GM21390 (cell line): ENCODE data around the gene SLC9A9.

Experiments
- ATAC-seq: cut with Tn5 transposase; IDR thresholded peaks from one replicate; pipeline ENCODE4 v1.9.1; 2021; ENCODE audit not compliant: unreplicated experiment

SLC9A9 gene

GRCh38 chr3:143764840-143765239 is 83.4 kb downstream of the SLC9A9 start:
- ATAC-seq, result no peak

GRCh38 chr3:143763564-143764162 is 84.6 kb downstream of the SLC9A9 start:
- ATAC-seq, result no peak

- no peak for ATAC-seq
These were observed 90.6 kb downstream of the SLC9A9 start for GRCh38 chr3:143757691-143758090.

GRCh38 chr3:143755978-143756377 is 92.3 kb downstream of the SLC9A9 start:
- ATAC-seq, result no peak

GRCh38 chr3:143754090-143754489 is 94.2 kb downstream of the SLC9A9 start:
- no peak for ATAC-seq

- no peak for ATAC-seq
These were observed 94.8 kb downstream of the SLC9A9 start for GRCh38 chr3:143753456-143753855.

- ATAC-seq, result no peak
These were observed 95.3 kb downstream of the SLC9A9 start for GRCh38 chr3:143753006-143753405.

GRCh38 chr3:143751643-143752178 is 96.6 kb downstream of the SLC9A9 start:
- peak; percentile 86 for ATAC-seq

GRCh38 chr3:143750841-143751240 is 97.4 kb downstream of the SLC9A9 start:
- no peak for ATAC-seq

- no peak for ATAC-seq
These were observed 98.3 kb downstream of the SLC9A9 start for GRCh38 chr3:143749926-143750325.

- no peak for ATAC-seq
These were observed 111.2 kb downstream of the SLC9A9 start for GRCh38 chr3:143737065-143737464.

GRCh38 chr3:143736205-143736997 is 111.9 kb downstream of the SLC9A9 start:
- ATAC-seq, result no peak

GRCh38 chr3:143731776-143732175 is 116.5 kb downstream of the SLC9A9 start:
- ATAC-seq, result no peak

- ATAC-seq, result no peak
These were observed 116.9 kb downstream of the SLC9A9 start for GRCh38 chr3:143731320-143731719.

- no peak for ATAC-seq
These were observed 120.9 kb downstream of the SLC9A9 start for GRCh38 chr3:143727391-143727790.

GRCh38 chr3:143726727-143727126 is 121.5 kb downstream of the SLC9A9 start:
- ATAC-seq, result no peak

- ATAC-seq, result no peak
These were observed 127.9 kb downstream of the SLC9A9 start for GRCh38 chr3:143720381-143720780.

GRCh38 chr3:143718463-143718862 is 129.8 kb downstream of the SLC9A9 start:
- ATAC-seq, result no peak

GRCh38 chr3:143716731-143717130 is 131.5 kb downstream of the SLC9A9 start:
- ATAC-seq, result no peak

GRCh38 chr3:143712522-143712921 is 135.7 kb downstream of the SLC9A9 start:
- no peak for ATAC-seq

- no peak for ATAC-seq
These were observed 140.4 kb downstream of the SLC9A9 start for GRCh38 chr3:143707848-143708247.

- ATAC-seq, result no peak
These were observed 147.8 kb downstream of the SLC9A9 start for GRCh38 chr3:143700431-143700975.
